Stimulated activated CD8-positive, alpha-beta memory T cell treated with anti-CD3 and anti-CD28 coated beads, Interleukin-4, amount 100 ng/mL, for 24 hours (primary cell): ENCODE measurements around the gene CSRNP3.

Source experiments
- DNase-seq: peaks from one replicate; pipeline ENCODE4 v3.0.0-alpha.2; 2020; ENCODE audit warnings: low read depth

CSRNP3 gene

DNA sequence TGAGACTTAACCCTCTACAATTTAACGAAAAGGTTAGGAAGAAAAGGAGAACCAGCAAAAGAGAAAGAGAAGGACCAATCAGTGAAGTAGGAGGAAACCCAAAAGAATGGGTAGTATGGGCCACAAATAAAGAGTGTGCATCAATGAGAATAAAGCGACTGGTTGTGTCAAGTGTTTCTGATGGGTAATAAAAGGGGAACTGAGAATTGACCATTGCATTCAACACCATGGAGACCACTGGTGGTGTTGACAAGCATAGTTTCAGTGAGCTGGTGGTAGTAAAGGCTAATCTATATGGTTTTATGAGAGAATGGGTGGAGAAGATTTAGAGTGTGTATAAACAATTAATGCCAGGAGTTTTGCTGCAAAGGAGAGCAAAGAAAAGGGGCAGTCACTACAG lies 75.4 kb downstream of the CSRNP3 start:
- no peak for DNase-seq

- DNase-seq: no peak
Observed at GRCh38 chr2:165547900-165548299, 78.4 kb downstream of the CSRNP3 start.

DNA sequence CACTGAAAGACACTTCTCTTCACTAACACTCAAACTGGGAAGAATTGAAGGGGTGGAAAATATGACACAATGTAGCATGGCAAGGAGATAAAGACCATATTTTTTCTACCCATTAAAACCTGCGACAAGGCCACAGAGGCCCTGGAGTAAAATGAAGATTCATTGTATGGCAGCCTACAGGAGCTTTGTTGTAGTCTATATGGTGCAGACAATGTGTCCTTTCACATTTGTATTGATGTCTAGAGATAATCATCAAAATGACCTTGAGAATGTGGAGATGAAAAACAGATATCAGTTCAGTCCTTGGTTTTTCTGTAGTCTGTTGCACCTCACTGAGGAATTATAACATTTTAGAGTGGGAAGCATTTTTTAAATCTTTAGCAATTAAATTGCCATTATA lies 80.1 kb downstream of the CSRNP3 start:
- no peak for DNase-seq

GRCh38 chr2:165558832-165559231 lies 89.3 kb downstream of the CSRNP3 start:
- no peak for DNase-seq

DNA sequence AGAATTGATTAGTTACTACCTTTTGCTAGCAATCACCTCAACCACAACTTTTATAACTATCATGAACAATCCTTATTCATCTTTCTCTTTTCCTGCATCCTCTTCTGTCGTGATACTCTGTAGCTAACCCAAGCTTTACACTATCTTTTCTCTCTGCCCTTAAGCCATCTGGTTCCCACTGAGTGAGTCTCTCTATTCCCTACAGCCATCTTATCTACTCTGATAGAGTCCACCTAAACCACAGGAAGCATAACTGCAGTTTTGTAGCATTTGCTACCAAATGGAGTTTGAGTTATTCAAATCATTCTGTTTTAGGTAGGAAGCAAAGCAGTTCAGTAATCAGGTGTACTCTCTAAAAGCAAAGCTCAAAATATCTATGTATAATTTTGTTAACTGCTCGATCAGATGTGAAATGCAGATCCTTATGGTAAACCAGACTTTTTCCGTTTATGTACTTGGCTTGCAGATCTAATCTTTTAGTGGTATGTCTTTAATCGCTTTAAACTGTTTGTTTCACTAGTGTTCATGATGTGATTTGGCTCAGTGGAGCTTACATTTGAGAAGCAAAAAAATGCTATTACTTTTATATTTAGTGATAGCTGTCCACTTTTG lies 91.0 kb downstream of the CSRNP3 start:
- DNase-seq: no peak

GRCh38 chr2:165561516-165561915 lies 92.0 kb downstream of the CSRNP3 start:
- DNase-seq: no peak

DNA sequence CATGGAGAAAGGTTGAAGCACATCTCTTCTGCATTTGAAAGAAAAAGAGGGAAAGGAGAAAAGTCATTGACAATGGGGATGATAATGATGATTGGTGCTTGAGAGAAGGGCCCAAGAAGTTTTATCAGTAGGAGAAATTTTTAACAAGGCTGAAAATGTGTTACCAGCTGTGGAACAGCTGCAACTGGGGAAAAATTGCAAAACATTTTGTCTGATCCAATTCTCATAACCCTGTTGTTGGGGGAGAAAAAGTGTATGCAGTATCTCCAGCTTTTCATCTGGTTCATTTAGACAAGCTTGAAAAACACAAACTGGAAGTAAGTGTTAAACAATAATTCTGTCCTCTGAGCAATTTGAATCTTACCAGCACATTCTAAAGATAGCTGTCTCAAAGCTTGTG lies 92.7 kb downstream of the CSRNP3 start:
- DNase-seq: no peak

DNA sequence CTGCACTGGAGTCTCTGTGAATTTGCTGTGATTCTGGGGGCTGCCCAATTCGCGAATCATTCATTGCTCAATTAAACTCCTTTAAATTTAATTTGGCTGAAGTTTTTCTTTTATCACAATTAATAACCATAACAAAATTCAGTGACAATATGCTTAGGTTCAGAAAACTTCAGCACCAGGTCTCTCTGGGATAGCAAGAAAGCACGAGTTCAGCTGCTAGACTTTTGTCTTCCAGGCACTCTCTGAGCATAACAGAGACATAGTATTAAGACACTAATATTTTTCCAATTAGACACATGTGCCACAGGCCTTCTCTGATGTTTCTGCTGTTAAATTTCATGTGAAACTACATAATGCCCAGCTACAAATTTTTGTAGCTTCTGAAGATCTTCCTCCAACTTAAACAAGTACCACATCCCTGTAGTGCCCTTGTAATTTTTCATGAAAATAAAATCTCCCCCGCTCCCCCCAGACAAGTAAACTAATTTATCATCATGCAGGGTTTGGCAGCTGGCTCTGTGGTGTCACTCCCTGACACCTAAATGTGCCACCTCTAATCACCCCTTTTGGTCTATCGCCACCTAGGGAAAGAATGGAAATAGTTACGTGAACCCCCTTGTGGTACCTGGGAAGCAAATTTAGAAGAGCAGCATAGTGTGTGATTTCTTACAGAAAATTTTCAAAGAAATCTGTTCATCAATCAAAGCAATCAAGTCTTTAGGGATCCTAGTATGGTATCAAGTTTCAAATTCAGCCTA lies 94.1 kb downstream of the CSRNP3 start:
- DNase-seq: no peak

DNA sequence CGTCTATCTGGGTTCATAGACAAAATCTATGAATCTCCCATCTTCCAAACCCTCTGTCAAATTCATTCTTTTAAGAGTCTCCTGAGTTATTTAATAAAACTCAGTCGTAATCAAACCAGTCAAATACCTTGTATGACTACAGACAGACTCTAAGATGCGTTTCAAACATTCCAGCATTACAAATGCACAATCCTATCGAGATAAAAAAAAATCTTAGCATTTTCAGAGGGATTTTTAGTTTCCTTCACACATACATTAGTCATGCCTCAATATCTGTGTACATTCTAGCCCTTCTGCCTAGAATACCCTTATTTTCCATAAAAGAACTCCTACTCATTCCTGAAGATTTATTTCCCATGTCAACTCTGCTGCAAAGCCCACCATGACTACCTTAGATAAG lies 96.5 kb downstream of the CSRNP3 start:
- DNase-seq: no peak

- DNase-seq: no peak
Observed at GRCh38 chr2:165567273-165567672, 97.8 kb downstream of the CSRNP3 start.

- DNase-seq: no peak
Observed at GRCh38 chr2:165568361-165568760, 98.9 kb downstream of the CSRNP3 start.

- DNase-seq: no peak
Observed at GRCh38 chr2:165571477-165571876, 102.0 kb downstream of the CSRNP3 start.

GRCh38 chr2:165572151-165572550 lies 102.7 kb downstream of the CSRNP3 start:
- DNase-seq: no peak

- DNase-seq: no peak
Observed at GRCh38 chr2:165573534-165574461, 104.3 kb downstream of the CSRNP3 start.

DNA sequence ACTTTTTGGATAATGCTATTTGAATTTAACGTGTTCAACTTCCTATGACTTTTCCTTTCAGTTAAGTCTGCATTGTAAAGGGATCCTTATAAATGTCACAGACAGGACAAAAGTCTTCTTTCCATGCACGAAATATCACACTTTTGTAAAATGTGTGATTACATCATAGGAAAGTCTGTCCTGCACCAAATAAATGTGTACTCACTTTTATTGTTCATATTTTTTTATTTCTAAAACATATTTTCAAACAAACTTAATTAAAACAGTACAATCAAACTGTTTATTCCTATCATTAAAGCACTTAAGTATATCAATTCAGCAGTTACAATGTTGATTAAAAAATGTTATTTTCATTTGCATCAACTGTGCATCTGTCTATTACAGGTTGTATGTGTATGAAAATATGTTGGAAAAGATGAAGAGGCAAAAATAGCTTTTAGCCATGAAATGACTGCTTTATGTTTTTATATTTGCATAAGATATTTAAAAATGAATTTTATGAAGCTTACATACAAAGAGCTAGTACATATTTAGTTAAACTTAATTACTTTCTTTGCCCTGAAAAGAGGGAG lies 105.6 kb downstream of the CSRNP3 start:
- no peak for DNase-seq

DNA sequence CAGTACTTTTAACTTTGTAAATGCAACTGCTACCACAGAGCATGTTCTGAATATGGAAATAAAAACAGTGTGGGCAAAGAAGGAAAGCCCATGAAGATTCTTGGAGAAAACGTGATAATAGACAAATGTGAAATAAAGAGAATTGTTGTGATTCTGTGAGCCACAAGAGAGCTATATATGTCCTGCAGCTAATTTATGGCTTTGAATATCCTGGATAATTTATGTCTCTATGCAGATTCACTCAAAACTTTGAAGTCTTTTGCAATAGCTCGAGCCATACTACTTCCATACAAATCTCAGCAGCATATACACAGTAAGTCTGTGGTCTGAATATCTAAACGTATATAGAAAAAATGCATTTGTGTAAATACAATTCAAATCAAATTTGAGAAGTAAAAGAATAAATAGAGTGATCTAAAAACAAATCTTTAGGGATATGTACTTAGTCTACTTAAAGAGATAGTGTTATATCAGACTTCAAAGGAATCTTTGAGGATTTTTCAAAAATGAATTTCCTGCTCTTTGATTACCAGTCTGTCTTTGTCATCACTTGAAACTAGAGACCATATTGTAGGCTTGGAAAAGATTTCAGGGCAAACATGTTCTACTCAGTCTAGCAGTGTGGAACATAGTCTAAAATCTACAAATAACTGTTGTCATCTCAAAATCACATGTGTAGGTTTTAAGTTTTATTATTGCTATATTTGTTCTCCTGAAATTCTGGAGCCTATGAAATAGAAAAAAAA lies 107.1 kb downstream of the CSRNP3 start:
- DNase-seq: no peak

- no peak for DNase-seq
Observed at GRCh38 chr2:165582409-165582808, 112.9 kb downstream of the CSRNP3 start.

DNA sequence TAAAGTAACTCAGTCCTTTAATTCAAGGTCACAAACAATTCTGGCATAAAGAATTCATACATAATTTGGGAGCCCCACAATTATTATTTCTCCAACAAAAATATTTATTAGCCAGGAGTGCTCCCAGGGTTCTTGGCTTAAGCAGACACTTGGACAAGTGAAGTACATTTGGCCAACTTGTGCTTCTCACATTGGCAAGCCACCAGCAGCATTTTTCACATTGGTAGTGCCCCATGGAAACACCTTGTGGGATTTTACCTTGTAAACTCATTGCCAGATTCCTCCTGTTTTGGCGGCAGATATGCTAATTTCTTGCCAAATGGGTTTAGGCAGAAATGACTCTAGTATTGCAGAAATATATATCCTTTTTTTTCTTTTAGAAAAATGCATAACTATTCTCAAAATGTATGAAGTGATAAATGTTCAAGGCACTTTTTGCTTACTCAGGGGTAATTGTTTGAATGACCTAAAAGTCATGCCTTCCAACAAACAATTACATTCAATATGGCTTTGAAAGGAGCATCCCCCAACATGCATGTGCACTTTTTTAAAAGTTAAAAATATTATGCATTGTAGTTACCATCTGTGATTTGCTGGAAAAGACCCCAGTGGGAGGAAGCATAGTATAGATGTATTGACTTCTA lies 113.5 kb downstream of the CSRNP3 start:
- no peak for DNase-seq

DNA sequence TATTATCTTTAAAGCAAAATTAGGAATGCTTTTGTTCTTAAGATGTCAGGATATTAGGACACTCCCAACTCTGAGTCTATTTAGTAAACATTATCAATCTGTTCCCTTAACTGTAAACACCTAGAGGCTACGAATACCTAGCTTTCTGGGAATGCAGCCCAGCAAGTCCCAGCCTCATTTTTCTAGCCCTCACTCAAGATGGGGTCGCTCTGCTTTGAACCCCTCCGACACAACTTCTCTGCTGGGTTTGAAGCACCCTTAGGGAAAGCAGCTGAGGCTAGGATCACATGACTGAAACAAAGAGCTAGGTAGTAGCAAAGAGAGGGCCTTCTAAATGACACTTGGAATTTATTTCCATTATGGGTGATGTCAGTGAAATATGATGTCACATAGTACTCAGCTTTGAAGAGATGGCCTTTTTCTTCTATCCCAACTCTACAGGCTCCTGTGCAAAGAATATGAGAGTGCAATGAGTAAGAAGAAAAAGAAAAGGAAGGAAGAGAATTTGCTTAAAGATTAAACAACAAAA lies 114.7 kb downstream of the CSRNP3 start:
- no peak for DNase-seq

- DNase-seq: no peak
Observed at GRCh38 chr2:165586019-165586418, 116.5 kb downstream of the CSRNP3 start.

GRCh38 chr2:165587335-165587938 lies 117.9 kb downstream of the CSRNP3 start:
- DNase-seq: no peak
